ENCODE data around the gene UMODL1. TPM values are rescaled to one million over a fixed set of nuclear protein-coding genes. Genes with fewer than 3 reads are reported as not detected.
"Not testable (repeated sequence)": the region's sequence is repeated elsewhere in the genome, so short reads cannot be mapped to it uniquely, and the experiment has no call there.

Gene UMODL1
- total RNA-seq, 1 donor from 2014 or later, result not detected

DNA sequence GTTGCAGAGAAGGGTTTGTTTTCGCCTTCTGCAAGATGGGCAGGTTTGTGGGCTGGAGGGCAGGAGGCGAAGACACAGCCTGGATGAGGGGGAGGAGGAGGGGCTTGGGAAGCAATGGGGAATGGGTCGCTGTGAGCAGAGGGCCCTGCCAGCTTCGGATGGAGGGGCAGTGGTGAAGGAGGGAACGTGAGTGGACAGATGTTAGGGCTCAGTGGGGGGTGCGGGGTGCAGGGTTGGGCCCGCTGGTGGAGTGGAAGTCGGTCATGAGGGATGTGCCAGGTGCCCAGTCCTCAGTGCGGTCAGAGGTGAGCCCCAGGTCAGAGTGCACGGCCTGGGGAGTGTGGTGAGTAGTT, 92.4 kb downstream of the UMODL1 start:
- DNase-seq, result no peak
- intact Hi-C loops (cut with micrococcal nuclease), result loop anchor here (10.0 kb wide), 1 partner anchor 91 kb away; no protein-coding TSS in a partner anchor
- no peak for ATAC-seq

DNA sequence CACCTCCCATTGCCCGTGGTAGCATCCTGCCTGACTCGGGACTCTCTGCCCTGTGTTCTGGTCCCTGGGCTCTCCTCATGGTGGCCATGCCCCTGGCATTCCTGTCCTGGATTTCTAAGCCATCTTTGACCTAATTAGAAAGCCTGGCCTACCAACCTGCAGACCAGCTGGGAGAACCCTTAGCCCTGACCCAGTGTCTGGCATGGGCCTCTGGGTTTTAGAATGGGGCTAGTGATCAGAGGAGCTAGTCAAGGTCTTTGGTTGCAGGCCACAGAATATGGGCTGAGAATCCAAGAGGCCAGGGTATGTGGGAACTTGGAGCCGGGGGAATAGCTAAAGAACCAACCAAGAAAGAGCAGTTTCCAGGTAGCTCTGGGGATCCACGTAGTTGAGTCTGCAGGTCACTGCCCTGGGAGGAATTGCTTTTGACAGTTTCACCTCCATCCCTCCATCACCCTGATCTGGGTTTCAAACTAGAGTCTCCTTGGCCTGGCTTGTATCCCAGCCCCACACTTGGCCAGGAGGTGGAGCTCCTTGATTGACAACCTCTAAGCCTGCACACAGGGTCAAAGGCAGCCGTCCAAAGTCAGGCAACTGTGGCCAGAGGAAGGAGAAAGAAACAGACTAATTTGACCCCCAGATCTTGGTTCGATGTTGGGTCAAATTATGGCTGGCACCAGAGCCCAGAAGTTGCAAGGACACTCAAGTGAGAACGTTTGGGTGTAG, 93.1 kb downstream of the UMODL1 start:
- peak; percentile 91 for ATAC-seq
- intact Hi-C loops (cut with micrococcal nuclease), result loop anchor here (10.0 kb wide), 1 partner anchor 91 kb away; no protein-coding TSS in a partner anchor

DNA sequence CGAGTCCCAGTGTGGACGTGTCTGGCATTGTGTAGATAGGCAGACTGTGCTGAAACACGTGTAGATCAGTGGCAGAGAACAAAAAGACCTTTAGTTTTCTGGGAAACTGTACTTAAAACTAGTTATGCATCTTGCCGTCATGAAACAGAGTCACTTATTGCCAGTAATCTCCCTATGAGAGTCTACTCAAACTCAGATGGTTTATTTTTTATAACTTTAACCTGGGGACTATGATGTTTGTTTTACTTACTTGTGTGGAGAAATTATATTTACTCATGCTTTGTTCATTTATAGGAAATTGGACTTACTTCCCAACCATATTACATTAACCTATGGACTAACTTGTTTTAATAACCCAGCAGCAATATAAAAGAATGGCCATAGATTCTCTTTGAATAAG, 93.7 kb downstream of the UMODL1 start:
- DNase-seq (no peak), ATAC-seq (peak; percentile 31)
- intact Hi-C loops (cut with micrococcal nuclease), result loop anchor here (10.0 kb wide), 1 partner anchor 90 kb away; no protein-coding TSS in a partner anchor

More for the DNA sequence above, 93.1 kb downstream of the UMODL1 start:
- peak; percentile 75 for DNase-seq

DNA sequence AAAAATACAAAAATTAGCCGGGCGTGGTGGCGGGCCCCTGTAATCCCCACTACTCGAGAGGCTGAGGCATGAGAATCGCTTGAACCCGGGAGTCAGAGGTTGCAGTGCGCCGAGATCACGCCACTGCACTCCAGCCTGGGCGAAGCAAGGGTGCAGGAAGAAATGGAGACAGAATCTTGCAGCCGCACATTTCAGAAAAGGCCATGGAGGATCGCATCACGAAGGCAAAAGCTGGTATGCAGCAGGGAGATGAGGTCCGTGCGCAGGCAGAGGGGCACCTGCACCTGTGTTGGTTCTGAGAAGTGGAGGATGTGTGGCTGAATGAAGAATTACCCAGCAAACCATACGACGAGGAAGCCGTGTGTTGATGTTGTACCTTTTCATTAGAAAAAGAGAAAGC, 94.8 kb downstream of the UMODL1 start:
- ATAC-seq (no peak), DNase-seq (no peak)
- intact Hi-C loops (cut with micrococcal nuclease), result loop anchor here (2.0 to 10.0 kb wide), 2 partner anchors 27 to 89 kb away; no protein-coding TSS in a partner anchor

DNA sequence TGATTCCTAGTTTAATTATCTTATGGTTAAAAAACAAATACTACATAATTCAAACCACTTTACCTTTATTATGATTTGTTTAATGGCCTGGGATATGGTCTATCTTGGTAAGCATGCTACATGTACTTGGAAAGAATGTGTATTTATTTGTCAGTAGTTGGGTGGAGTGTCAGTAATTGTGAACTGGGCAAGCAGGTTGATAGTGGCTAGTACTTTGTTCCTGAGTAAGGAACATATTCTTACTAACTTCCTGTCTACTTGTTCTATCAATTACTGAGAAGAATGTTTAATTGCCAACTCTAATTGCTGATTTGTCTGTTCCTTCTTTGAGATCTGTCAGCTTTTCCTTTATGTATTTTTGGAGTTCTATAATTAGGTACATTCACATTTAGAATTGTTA, 98.6 kb downstream of the UMODL1 start:
- DNase-seq (no peak), ATAC-seq (peak; percentile 32)
- intact Hi-C loops (cut with micrococcal nuclease), result loop anchor here (10.0 kb wide), 1 partner anchor 85 kb away; no protein-coding TSS in a partner anchor

DNA sequence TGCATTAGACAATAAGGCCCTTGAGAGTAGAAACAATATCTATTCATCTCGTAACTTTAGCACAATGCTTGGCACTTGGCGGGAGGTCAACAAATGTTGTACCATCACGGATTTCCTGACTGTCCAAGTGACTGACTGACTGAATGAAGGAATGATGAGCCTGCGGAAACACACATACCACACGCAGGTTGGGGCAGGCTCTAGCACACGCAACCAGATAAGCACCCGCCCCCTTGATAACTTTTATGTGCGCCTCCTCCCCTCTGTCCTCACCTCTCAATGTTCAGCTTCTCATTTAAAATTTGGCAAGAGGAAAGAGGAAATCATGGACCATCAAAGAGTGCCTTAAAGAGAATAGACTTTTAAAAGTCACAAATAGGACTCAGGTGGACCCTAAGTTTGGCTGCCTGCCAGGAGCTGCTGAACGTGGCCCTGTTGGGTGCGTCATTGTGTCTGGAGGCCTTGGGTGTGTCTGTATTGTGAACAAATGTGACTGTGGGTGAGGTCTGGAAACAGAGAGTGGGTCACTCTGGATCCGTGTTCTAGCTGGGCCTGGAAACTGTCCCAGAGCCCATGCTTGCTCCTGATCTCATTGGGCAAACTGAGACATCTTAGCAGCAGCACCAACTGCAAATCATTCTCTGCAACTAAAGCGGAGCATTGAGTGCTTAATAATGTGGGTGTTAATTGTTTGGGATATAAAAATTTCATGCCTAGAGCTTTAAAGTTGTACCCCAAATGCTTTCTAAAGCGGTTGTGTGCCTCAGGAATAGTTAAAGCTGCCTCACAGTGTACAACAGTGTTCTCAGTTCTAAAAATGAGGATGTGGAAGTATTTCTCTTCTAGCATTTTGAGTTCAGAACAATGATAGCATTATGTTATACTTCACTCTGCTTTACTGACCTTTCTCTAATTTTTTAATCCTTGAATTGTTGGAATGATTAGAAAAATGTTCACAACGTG, 100.3 kb downstream of the UMODL1 start:
- intact Hi-C loops (cut with micrococcal nuclease), result no loop called here
- ATAC-seq (peak; percentile 70), DNase-seq (peak; percentile 56)

DNA sequence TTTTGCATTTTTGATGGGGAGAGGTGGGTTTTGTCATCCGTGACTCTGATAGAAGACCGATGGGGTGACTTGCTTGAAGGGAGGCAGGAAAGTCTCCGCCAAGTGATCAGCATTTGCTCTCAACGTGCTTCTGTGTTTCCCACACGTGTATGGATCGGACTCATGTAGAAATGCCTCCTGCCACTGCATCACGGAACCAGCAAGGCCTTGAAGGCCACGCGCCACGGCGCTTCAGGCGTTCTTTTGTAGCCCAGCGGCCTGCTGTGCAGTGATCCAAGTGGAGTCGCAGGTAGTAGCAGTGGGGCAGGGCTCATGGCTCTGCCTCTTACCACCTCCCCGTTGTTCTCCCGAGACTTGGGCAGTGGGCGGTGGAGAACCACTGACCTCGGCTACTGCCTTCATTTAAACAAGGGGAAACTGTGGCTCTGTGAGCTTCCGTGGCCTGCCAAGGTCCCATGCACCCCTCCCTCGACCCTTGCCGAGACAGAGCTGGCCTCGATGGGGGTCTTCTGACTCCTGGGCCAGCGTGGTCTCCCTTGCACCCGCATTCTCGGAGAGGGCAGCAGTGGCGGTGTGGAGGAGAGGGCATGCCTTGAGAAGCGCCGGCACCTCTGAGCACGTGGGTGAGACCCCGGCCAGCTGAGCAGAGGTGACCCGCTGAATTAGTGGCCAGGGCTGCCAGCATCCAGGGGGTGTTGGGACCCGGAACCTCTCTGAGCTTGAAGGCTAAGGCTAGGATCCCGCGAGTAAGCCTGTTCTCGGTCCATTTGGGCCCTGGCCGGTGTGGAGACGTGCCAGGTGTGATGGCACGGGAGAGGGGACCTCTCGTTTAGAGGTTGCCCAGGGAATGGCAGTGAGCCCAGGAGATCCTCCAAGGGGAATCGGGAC, 101.7 kb downstream of the UMODL1 start:
- no peak for DNase-seq
- intact Hi-C loops (cut with micrococcal nuclease), result no loop called here
- no peak for ATAC-seq

DNA sequence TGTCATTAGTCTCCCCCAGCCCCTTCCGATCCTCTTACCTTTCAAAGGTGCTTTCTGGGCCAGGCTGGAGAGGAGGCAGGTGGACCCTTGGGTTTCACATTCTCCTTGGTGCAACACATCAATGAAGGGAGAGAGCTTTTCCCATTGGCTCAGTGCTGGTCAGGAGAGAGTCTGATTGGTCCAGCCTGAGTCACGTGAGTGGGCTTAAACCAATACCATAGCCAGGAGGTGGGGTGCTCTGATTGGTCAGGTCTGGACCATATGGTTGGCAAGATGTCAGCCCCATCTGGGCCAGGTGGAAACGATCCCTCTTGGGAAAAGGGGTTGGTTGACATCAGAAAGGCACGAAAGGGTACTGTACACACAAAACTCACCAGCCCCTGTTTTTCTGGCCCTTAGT, 103.1 kb downstream of the UMODL1 start:
- DNase-seq, result no peak
- no peak for ATAC-seq
- intact Hi-C loops (cut with micrococcal nuclease), result no loop called here

DNA sequence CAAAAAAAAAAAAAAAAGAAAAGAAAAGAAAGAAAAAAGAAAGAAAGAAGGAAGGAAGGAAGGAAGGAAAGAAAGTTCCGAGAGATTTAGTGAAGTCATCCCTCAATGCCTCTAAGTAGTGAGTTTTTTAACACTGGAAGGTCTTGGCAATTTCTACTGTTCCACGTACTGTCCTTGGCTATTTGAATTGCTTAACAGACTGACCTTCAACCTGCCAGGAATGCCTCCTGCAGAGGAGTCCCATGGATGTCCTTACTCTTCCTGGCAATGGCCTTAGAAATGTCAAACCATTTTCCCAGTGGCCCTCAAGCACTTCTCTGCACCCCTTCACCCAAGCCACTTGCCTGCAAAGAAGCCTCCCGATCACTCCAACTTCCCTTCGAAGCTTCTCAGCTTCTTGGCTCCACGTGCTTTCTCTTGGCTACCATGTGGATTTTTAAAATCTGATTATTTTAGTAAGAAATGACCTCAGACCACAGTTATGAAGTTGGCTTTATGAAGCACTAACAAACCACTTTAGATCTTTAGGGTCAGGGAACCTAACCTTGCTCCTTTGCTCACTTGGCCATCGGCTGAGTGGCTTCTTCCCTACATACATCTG, 104.1 kb downstream of the UMODL1 start:
- ATAC-seq, result no peak
- intact Hi-C loops (cut with micrococcal nuclease), result no loop called here
- DNase-seq, result no peak

DNA sequence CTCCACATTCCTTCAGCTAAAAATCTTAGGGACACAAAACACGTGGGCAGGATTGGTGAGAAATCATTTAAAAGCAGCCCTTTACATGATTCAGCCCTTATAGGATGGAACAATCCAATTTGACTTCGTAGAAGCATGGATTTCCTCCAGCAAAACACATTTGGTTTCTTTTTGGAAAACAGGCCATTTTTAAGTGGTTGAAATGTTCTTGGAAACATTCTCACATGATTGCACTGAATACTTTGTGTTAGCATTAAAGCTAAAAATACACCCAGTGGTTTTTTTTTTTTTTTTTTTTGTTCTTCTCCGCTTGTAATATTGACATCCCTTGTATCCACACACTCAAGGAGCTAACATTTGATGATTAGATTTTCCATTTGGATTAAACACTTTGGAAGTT, 105.7 kb downstream of the UMODL1 start:
- intact Hi-C loops (cut with micrococcal nuclease), result no loop called here
- no peak for ATAC-seq
- no peak for DNase-seq

DNA sequence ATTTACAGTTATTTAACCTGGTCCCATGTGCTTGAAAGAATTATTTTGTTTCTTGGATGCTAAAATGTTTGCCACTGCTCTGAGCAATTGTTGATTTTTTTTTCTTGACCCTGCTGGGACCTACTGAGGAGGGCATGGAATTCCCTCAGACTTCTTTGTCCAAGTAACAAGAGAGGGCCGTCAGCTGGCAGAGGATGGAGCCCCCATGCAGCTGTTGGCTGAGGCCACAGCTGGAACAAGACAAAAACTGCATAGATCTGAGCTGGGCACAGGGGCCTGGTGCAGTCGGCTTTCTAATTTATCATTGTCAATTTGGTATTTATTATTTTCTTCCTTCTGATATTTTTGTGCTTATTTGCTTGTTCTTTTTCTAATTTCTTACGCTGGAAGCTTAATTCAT, 108.2 kb downstream of the UMODL1 start:
- ATAC-seq, result no peak
- DNase-seq, result no peak
- intact Hi-C loops (cut with micrococcal nuclease), result no loop called here

DNA sequence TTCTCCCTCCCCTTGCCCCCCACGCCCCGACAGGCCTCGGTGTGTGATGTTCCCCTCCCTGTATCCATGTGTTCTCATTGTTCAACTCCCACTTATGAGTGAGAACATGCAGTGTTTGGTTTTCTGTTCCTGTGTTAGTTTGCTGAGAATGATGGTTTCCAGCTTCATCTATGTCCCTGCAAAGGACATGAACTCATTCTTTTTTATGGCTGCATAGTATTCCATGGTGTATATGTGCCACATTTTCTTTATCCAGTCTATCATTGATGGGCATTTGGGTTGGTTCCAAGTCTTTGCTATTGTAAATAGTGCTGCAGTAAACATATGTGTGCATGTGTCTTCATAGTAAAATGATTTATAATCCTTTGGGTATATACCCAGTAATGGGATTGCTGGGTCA, 108.9 kb downstream of the UMODL1 start:
- ATAC-seq; DNase-seq; intact Hi-C loops (cut with micrococcal nuclease): not testable (repeated sequence)

DNA sequence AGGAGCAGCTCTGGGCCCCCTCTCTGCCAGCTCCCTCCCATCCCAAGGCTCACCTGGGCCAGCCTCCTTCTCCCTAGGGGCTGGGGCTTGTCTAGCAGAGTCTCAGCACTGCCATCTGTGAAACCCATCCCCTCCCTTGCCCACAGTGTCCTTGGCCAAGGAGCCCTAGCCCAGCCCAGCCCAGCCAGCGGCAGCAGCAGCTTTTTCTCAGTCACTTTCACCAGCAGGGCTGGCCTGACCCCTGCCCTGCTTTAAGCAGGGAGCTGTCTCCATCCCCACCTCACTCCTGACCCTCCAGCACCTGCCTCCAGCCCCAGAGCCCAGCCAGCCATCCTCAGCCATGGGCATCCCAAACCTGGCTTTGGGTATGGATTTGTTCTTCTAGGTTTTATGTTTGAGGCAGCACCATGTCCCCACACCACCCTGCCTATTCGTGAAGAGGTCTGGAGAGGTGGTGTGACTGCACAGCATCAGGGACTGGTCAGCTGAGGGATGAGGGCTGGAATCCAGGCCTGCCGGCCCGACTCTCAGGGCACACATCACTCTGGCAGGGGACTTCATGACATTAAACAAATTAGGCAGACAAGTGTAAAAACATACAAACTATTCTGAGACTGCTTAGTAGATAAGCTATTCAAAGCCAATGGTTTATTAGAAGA, 111.7 kb downstream of the UMODL1 start:
- intact Hi-C loops (cut with micrococcal nuclease), result no loop called here
- ATAC-seq (peak; percentile 59), DNase-seq (no peak)

DNA sequence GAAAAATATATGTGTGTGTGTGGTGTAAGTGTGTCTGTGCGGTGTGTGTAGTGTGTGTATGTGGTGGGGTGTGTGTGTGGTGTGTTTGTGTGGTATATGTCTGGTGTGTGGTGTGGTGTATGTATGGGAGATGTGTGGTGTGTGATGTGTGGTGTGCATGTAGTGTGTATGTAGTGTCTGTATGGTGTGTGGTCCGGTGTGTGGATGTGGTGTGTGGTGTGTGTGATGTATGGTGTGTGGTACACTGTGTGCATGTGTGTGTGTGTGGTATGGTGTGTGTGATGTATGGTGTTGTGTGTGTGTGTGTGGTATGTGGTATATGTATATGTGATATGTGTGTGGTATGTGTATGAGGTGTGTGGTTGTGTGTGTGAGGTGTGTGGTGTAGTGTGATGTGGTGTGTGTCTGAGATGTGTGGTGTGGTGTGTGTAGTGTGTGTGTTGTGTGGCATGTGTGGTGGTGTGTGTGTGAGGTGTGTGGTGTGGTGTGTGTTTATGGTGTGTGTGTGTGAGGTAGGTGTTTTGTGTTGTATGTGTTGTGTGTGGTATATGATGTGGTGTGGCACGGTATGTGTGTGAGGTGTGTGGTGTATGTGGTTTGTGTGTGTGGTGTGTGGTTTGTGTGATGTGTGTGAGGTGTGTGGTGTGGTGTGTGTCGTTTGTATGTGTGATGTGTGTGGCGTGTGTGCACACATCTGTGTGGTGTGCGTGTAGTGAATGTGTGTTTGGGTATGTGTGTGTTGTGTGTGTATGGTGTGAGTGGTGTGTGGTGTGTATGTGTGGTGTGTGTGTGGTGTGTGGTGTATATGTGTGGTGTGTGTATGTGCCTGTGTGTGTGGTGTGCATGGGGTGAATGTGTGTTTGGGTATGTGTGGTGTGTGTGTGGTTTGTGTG, 112.5 kb downstream of the UMODL1 start:
- ATAC-seq, result no peak

DNA sequence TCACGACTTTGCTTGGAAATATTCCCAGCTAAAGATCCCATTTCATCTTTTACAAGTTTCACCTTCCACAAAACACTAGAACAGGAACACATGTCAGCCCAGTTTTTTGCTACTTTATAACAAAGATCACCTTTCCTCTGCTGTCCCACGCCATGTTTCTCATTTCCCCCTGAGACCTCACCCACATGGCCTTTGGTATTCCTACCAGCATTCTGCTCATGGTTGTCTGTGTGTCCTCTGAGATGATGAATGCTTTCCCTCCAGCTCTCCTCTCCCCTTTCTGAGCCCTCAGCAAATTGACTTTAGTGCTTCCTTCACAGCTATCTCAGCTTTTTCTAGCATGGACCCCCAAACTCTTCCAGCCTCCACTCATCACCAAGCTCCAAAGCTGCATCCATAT, 115.5 kb downstream of the UMODL1 start:
- DNase-seq, result no peak
- ATAC-seq, result no peak
- intact Hi-C loops (cut with micrococcal nuclease), result no loop called here

More for the DNA sequence above, 112.5 kb downstream of the UMODL1 start:
- no peak for DNase-seq
- intact Hi-C loops (cut with micrococcal nuclease), result no loop called here

DNA sequence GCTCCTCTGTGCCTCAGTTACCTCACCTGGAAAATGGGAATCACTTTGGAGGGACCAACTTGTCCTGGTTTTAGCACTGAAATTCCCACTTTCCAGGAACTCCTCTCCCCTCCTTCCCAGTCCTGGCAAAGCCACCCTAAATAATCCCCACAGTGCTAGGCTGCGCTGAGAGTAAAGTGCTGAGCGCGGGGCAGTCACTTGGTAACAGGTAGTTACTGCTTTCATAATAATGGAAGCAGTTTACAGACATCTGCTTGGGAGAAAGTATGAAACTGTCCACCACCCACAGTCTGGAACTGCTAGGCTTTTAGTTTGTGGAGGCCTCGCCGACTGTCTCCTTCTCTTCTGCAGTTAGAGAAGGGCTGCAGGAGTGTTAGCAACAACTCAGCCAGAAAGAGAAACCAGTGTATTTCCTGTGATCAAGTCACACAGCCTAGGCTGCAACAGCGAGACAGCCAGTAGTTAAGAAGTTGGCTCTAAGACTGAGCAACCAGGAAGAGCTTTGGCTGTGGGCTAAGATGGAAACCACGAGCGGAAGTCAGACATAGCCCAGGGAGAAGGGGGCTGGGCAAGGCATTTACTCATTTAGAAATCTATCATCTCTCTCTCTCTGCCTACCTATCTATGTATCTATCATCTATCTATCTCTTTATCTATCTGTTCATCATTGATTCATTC, 117.0 kb downstream of the UMODL1 start:
- intact Hi-C loops (cut with micrococcal nuclease), result no loop called here
- ATAC-seq, result peak; percentile 78
- peak; percentile 49 for DNase-seq

DNA sequence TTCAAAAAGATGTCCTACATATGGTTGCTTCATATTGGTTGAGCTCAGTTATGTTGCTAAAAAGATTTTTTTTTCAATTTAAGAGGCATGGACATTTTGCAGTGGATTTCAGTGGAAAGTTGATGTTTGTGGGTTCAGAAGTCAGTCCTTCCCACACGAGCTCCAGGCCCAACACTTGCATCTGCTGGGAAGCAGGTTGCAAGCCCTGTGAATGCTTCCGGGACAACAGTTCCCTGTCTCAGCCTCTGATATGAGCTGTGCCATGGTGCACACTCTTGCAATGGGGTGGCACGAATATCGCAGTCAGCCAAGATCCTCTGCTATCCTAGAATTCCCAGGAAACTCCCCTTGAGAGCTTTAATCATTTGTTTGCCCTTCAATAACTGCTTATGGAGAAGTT, 117.5 kb downstream of the UMODL1 start:
- DNase-seq, result no peak
- intact Hi-C loops (cut with micrococcal nuclease), result no loop called here
- ATAC-seq, result no peak

Measured in left ventricle myocardium superior (tissue), 1 donor.